Hepatocyte (in vitro differentiated cells): ENCODE measurements around the gene NTF4.

Experiments used
- EZH2phosphoT487 ChIP-seq: fragments of 200-600 bp; sonication (generic); IDR thresholded peaks from one replicate; pipeline ENCODE4 v1.6.1; 2018; ENCODE audit warnings: antibody characterized with exemption, mild to moderate bottlenecking, low read depth, moderate library complexity; ENCODE audit not compliant: unreplicated experiment, severe bottlenecking
- TF ChIP-seq, protein P1 (sequence below): fragments of 200-600 bp; sonication (generic); IDR thresholded peaks from 2 replicates; pipeline ENCODE4 v1.5.1; 2016; ENCODE audit warnings: antibody characterized with exemption, mild to moderate bottlenecking; ENCODE audit not compliant: poor library complexity

DNA sequence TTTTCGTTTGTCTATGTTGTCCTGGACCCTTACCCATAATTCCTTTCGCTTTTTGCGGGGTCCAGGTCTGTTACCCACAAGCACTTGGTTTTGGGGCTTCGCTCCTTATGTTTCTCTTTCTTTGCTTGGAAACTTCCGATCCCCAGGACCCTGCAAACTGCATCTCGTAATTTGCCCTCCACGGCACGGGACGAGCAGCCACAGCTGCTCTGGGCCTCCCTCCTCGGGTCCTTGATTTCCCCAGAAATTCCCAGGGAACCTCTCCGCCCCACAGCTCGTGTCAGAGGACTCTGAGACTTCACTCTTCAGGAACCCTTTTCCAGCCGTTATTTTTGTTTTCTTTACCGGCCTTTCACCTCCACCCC, 21.2 kb upstream of the NTF4 start:
- TF ChIP-seq, protein P1, sequence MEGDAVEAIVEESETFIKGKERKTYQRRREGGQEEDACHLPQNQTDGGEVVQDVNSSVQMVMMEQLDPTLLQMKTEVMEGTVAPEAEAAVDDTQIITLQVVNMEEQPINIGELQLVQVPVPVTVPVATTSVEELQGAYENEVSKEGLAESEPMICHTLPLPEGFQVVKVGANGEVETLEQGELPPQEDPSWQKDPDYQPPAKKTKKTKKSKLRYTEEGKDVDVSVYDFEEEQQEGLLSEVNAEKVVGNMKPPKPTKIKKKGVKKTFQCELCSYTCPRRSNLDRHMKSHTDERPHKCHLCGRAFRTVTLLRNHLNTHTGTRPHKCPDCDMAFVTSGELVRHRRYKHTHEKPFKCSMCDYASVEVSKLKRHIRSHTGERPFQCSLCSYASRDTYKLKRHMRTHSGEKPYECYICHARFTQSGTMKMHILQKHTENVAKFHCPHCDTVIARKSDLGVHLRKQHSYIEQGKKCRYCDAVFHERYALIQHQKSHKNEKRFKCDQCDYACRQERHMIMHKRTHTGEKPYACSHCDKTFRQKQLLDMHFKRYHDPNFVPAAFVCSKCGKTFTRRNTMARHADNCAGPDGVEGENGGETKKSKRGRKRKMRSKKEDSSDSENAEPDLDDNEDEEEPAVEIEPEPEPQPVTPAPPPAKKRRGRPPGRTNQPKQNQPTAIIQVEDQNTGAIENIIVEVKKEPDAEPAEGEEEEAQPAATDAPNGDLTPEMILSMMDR, result no peak
- TF ChIP-seq EZH2phosphoT487, result no peak
